Left ventricle myocardium superior (tissue), 1 donor: ENCODE results near the gene RSBN1L. TPM values are rescaled to one million over a fixed set of nuclear protein-coding genes. Genes with fewer than 3 reads are reported as not detected.
"Not testable (repeated sequence)": the region's sequence is repeated elsewhere in the genome, so short reads cannot be mapped to it uniquely, and the experiment has no call there.

Source experiments
- ATAC-seq: fragments of 200-7000 bp; cut with Tn5 transposase; one replicate; pipeline ENCODE4 v1.9.1; 2020; ENCODE audit warnings: mild to moderate bottlenecking, moderate library complexity
- DNase-seq: peaks from one replicate; pipeline ENCODE4 v3.0.0-alpha.2; 2020
- intact Hi-C: fragments of 100-400 bp; cut with micrococcal nuclease; formaldehyde crosslinking; loops from one replicate; pipeline ENCODE4 v1.11.0; 2022
- total RNA-seq: library from RNA; stranded (reverse); fragmentation: NEBNext Ultra II Directional; extraction: Animal tissue kit (Norgen Biotek cat#: 25700); gene quantifications from one replicate; pipeline ENCODE4 v1.2.1, GENCODE V29; 2021
- donor health status: DM: no; HTN: yes; CAD: no; lungs with severe emphysema.

RSBN1L gene
- total RNA-seq, 1 donor from 2014 or later, result 10.1 TPM

DNA sequence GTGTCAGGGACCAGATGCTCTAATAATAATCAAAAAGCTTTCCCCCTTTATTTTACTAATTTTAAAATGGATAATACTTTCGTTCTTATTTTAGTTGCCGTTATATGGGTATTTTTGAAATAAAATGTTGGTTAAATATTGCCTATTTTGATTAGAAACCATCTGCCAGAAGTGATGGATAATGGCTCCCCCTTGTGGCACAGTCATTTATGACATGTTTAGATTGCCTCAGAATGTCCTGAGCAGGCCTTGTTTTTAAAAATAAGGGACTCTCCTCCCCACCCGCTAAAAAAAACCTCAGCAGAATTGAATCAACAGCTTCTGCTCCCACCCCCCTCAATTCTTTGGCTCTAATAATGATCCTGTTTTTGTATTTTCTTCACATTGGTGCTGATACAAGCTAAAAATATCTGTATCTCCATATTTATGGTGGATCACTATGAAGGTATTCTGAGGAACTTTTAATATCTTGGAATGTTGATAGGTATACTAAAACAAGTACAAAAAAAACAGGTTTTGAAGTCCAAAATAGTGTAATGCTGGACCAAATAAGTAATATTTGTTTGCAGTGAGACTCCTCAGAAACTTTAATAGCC is 63.1 kb downstream of the RSBN1L start:
- peak; percentile 72 for ATAC-seq
- intact Hi-C loops, result loop anchor here (2.0 kb wide), 1 partner anchor 109 kb away; no protein-coding TSS in a partner anchor
- DNase-seq, result no peak

DNA sequence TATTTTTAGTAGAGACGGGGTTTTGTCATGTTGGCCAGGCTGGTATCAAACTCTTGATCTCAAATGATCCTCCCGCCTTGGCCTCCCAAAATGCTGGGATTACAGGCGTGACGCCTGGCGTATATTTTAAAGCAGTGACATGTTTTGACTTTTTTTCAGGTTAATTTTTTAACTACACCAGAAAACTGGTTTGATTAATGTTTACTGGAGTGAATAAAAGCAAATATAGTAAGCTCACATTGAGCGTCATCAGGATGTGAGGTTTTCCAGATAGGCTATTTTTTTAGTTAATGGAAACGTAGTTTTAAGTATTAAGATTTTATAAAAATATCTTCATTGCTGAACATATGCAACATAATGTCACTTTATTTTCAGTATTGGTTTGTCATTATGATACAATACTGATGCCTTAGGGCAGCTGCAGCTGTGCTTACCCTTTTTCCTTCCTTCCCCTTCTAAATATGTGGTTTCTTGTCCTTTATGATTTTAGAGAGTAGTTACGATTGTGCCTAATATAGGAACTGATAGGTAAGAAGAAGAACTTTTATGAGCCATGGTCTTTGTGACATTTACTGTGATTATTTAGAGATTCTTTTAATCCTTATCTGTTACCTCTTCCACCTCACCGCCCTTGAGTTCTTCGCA is 64.7 kb downstream of the RSBN1L start:
- no peak for ATAC-seq
- intact Hi-C loops, result no loop called here
- DNase-seq, result no peak

DNA sequence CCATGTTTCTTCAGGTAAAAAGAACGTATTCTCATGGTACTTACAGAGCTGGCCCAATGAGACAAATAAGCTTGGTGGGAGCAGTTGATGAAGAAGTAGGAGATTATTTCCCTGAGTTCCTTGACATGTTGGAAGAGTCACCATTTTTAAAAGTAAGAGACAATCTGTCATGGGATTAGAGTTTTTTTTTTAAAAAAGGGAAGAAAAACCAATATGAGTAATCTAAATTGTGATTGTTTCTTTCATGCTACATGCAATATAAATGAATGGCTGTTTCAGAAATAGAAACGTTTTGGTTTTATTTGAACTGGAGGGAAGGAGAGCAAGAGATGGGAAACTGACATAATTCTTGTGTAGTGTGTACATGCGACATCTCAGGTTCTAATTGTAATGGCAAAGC is 69.2 kb downstream of the RSBN1L start:
- intact Hi-C loops, result no loop called here
- no peak for DNase-seq
- ATAC-seq, result no peak

DNA sequence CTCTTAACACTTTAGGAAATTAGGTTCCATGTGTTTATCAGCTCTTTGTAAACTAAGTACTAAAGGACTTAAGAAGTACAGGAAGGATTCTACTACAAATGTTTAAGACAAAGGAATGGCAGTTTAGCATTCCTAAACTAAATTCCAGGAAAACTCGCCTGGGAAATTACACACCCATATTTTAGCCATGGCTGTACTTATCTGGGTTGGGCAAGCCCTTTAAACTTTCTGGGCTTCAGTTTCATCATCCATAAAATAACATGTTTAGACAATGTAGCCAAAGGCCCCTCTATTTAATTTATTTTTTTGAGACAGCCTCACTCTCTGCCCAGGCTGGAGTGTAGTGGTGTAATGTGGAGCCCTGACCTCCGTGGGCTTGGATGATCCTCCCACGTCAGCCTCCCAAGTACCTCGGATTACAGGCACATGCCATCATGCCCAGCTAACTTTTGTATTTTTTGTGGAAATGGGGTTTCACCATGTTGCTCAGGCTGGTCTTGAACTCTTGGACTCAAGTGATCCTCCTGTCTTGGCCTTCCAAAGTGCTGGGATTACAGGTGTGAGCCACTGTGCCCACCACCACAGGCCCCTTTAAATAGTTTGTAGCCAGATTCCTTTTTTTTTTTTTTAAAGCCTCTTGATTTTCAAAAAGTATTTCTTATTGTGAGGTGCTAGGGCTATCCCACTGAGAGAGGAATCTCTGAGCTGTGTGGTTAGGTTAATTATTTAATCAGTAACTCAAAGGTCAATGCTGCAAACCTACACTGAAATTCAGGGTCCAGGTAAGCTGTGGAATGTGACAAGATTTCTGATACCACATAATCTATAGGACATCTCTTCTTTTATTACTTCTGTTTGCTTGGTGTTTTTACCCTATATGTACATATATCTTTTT is 69.9 kb downstream of the RSBN1L start:
- ATAC-seq, result no peak
- intact Hi-C loops, result no loop called here

DNA sequence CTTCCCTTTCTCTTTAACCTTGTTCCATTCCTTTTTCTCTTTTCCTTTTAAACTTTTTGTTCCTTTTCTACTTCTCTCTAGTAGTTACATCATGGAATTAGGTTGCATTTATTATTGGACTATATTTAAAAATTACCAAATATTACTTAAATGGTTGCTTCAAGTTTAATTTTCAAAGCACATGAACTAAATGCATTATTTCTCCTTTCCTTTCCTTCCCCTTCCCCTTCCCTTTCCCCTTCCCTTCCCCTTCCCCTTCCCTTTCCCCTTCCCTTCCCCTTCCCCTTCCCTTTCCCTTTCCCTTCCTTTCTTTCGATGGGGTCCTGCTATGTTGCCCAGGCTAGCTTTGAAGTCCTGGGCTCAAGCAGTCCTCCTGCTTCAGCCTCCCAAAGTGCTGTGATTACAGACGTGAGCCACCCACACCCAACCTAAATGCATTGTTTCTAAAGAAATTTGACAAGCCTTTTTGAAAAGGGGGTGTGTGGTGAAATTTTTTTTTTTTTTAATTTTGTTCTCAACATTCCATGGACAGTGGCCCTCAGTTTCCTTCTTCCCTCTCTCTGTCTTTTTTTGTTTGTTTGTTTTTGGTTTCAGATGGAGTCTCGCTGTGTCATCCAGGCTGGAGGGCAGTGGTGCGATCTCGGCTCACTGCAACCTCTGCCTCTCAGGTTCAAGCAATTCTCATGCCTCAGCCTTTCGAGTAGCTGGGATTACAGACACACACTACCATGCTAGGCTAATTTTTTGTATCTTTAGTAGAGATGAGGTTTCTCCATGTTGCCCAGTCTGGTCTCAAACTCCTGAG is 70.7 kb downstream of the RSBN1L start:
- DNase-seq (no peak), ATAC-seq (no peak)
- intact Hi-C loops, result no loop called here

More for the DNA sequence above, 69.9 kb downstream of the RSBN1L start:
- no peak for DNase-seq

DNA sequence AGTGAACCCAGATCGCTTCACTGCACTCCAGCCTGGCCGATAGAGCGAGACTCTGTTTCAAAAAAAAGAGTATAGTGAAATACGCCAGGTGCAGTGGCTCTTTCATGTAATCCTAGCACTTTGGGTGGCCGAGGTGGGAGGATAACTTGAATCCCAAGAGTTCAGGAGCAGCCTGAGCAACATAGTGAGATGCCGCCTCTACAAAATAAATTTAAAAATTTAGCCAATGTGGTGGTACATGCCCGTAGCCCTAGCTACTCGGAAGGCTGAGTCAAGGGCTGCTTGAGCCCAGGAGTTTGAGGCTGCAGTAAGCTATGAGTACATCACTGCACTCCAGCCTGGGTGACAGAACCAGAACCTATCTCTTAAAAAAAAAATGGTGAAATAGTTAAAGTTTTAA is 74.1 kb downstream of the RSBN1L start:
- DNase-seq, result no peak
- ATAC-seq, result no peak
- intact Hi-C loops, result no loop called here

DNA sequence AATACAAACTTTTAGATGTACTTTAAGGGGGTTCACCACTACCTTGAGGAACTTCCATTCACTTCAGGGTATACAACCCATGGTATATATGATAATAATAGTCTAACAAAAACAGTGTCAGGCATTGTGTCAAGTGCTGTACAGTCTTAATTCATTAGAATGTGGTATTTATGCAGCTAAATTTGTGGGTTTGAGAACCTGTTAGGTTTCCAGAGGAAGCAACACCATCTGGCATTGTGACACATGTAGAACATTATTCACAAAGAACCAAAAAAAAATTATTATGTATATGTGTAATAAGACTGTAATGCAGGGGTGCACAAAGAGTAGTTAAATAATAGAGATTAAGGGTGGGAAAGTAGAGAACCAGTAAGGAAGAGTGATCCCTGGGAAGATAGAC is 75.6 kb downstream of the RSBN1L start:
- intact Hi-C loops, result no loop called here
- DNase-seq, result no peak
- ATAC-seq, result no peak

DNA sequence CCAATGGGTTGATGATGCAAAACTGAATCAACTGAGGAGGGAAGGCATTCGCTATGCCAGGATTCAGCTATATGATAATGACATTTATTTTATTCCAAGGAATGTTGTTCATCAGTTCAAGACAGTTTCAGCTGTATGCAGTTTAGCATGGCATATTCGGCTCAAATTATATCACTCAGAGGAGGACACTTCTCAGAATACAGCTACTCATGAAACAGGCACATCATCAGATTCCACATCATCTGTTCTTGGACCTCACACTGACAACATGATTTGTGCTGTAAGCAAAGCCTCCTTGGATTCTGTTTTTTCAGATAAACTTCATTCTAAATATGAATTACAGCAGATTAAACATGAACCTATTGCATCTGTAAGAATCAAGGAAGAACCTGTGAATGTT is 82.3 kb downstream of the RSBN1L start:
- intact Hi-C loops, result no loop called here
- ATAC-seq (no peak), DNase-seq (no peak)

DNA sequence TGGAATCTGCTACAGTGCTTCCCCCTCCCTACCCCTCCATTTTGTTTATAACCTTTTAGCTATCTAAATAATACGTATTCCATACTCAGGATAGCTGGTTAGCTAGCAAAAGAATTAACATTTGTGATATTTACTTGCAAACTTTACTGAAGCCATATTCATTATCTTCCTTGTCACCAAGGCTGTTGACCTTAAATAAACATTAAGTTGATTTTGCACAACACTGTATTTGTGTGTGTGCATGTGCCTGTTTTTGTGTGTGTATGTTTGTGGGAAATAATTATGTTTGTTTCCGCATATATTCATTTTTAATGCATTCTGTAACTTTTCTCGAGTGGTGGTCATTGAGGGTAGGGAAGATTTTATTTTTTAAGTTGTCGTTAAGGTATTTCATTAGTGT is 86.1 kb downstream of the RSBN1L start:
- ATAC-seq, result no peak
- no peak for DNase-seq
- intact Hi-C loops, result loop anchor here (2.0 kb wide), 1 partner anchor 52 kb away; no protein-coding TSS in a partner anchor

DNA sequence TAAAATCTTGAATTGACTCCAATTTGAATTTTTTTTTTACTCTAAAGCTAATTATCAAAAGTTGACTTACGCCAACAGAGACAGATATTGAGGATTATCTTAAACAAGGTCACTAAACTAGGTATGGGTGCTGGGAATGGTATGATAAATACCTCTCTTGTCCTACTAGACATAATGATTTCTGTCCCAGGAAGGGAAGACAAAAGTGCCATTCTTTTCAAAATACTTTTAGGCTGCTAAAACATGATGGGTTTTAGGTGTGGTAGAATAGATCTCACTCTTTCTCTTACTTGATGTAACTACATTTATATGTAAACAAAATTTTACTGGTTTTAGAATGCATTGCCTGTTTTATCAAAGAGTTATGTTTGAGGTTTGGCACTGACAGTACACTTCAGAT is 86.9 kb downstream of the RSBN1L start:
- DNase-seq (no peak), ATAC-seq (no peak)
- intact Hi-C loops, result loop anchor here (2.0 kb wide), 1 partner anchor 52 kb away; no protein-coding TSS in a partner anchor

DNA sequence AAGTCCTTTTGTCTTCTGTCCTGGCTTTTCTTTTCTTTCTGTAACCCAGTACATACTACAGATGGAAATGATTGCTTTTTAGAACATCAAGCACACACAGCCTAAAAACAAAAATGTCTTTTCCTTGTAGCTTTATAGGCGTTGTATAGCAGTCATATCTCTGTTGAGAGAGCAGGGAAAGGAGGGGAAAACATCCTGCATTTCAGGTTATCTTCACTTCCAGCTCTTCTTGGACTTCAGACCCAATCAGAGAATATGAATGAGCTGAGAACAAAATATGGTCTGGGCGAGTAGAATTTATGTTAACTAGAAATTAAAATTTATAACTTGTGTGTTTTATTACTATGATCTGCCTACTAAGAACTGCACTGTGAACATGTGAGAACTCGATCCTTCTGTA is 87.3 kb downstream of the RSBN1L start:
- intact Hi-C loops, result loop anchor here (2.0 kb wide), 1 partner anchor 53 kb away; no protein-coding TSS in a partner anchor
- no peak for DNase-seq
- ATAC-seq, result no peak

DNA sequence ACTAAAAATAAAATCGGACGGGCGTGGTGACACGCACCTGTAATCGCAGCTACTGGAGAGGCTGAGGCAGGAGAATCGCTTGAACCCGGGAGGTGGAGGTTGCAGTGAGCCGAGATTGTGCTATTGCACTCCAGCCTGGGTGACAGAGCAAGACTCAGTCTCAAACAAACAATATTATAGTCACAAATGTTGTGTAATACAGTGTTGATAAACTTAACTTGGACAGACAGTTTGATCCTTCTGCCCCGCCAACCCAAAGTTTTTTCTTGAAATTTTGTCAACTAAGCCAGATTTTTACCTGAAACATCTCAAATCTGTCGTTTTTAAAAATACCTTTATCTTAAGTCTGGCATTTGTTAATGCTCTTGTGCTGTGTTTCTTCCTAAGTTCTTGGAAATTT is 88.2 kb downstream of the RSBN1L start:
- intact Hi-C loops, ATAC-seq, DNase-seq: not testable (repeated sequence)

DNA sequence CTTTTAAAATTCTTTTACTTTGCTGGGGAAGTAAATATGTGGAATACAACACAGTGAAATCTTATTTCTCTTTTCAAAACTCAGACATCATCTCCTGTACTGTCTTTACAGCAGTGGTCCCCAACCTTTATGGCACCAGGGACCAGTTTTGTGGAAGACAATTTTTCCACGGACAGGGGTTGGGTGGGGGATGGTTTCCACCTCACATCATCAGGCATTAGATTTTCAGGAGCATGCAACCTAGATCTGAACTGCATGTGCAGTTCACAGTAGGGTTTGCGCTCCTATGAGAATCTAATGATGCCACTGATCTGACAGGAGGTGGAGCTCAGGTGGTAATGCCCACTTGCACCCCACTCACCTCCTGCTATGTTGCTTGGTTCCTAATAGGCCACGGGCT is 89.8 kb downstream of the RSBN1L start:
- DNase-seq (no peak), ATAC-seq (no peak)
- intact Hi-C loops, result no loop called here

DNA sequence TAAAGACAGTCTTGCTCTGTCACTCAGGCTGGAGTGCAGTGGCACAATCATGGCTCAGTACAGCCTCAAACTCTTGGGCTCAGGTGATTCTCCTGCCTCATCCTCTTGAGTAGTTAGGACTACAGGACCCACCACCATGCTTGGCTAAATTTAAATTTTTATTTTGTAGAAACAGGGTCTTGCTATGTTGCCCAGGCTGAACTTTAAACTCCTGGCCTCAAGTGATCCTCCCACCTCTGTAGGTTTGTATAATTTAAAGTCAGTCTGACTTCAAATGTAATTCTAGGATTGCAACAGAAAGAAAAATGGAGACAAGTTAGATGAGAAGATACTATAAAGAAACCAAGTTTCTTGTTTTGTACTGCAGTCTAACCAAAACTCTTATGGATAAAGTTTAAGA is 90.5 kb downstream of the RSBN1L start:
- no peak for ATAC-seq
- intact Hi-C loops, result no loop called here
- no peak for DNase-seq

DNA sequence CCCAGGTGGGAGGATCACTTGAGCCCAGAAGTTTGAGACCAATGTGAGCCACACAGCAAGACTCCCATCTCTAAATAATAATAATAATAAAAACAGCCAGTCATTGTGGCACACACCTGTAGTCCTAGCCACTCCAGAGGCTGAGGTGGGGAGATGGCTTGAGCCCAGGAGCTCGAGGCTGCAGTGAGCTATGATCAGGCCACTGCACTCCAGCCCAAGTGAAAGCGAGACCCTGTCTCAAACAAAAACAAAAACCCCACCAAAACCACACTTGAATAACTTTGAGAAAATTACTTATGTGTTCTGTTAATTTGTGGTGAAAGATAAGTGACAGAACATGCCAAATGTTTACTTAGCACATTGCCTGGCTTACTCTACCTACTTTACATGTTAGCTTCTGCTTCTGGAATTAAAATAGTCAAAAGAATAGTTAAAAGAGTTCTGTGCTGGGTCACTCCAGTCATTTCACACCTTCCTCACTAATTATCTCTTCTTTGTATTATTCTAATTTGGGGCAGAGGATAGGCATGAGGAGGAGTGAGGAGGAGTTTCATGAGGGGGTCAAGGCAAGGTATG is 92.2 kb downstream of the RSBN1L start:
- no peak for DNase-seq
- intact Hi-C loops, result no loop called here
- no peak for ATAC-seq

DNA sequence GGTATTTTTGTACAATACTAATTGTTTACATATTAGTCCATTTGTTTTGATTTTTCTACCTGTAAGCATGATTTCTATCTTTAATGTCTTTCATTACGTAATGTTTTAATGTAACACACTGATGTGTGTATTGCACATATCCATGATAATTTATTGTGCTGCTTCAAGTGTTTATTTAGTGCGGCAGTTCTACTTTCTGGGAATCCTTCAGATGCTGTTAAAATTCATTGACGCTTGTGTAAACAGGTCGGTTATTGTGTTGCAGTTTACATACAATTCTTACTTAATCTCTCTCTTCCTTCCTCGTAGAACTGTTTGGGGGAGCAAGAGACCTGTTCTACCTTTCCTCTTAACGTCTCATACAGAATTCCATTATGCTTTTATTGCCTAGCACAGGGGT is 95.1 kb downstream of the RSBN1L start:
- intact Hi-C loops, result no loop called here
- DNase-seq (no peak), ATAC-seq (no peak)

DNA sequence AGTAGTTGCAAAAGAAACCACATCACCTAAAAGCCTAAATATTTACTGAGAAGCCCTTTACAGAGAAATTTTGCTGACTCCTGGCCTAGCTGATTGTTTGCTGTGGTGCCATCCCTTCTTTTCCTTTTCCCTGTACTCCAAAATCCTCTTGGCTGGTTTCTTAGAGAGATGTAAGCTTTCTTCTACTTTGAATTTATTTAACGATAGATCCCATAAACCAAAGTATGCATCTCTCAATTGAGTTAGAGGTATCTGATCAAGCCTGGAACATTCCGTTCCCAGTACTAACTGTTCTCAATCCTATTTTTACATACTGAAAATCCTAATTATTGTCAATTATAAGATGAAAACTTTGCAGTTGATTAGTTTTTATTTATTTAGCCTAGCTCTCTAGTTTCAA is 95.7 kb downstream of the RSBN1L start:
- no peak for ATAC-seq
- no peak for DNase-seq

DNA sequence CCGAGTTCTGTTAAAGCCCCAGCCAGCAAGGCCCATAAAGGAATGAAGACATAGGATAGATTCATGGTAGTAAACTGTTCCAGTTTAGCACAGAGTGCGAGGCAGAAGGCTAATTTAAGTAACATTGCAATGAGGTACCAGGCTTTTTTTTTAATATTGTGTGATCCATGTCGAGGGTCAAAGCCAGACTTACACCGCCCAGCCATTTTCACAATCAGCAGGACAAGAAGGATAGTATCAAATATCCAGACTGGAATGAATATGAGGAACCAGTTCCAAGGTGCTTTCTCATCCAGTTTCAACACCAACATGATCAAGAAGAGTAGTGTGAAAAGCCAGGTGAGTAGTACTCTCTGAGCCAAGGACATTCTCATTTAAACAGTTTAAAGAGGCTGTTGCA is 97.7 kb downstream of the RSBN1L start:
- intact Hi-C loops, result no loop called here
- ATAC-seq, result no peak

More for the DNA sequence above, 95.7 kb downstream of the RSBN1L start:
- intact Hi-C loops, result no loop called here

DNA sequence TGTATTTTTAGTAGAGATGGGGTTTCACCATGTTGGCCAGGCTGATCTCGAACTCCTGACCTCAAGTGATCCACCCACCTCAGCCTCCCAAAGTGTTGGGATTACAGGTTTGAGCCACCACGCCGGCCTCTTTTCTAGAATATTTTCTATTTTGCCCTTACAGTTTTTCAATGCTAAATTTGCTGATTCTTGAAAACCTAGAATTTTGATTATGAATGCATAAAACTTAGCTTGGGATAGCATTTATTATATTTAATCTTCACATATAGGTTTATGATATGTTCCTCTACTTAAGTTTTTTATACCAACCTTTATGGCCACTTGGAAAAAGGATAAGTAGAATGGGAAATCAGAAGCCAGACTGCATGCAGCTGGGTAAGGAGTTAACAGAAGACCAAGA is 99.8 kb downstream of the RSBN1L start:
- ATAC-seq (no peak), DNase-seq (no peak)
- intact Hi-C loops, result no loop called here

More for the DNA sequence above, 97.7 kb downstream of the RSBN1L start:
- no peak for DNase-seq
